IPS DF 6.9 (cell line): Measurements from ENCODE around the gene ZNF341.

ENCODE experiments used
- DNase-seq: peaks from one replicate; pipeline ENCODE4 v3.0.0-alpha.2; 2013; ENCODE audit warnings: low read depth, low spot score
- H3K27ac ChIP-seq: one replicate; pipeline ENCODE4 v1.5.1; 2013; ENCODE audit warnings: low read length, control low read depth
- H3K27me3 ChIP-seq: 2 replicates; pipeline ENCODE4 v1.6.1; 2013; ENCODE audit warnings: mild to moderate bottlenecking, low read length; ENCODE audit not compliant: control insufficient read depth, insufficient read depth
- H3K36me3 ChIP-seq: 2 replicates; pipeline ENCODE4 v1.6.1; 2013; ENCODE audit warnings: low read length; ENCODE audit not compliant: control insufficient read depth, insufficient read depth
- H3K4me1 ChIP-seq: 2 replicates; pipeline ENCODE4 v1.6.1; 2013; ENCODE audit warnings: low read length; ENCODE audit not compliant: control insufficient read depth, insufficient read depth
- H3K4me3 ChIP-seq: 2 replicates; pipeline ENCODE4 v1.5.1; 2013; ENCODE audit warnings: mild to moderate bottlenecking, low read length
- H3K9me3 ChIP-seq: 2 replicates; pipeline ENCODE4 v1.6.1; 2013; ENCODE audit warnings: low read length, inconsistent platforms; ENCODE audit not compliant: control insufficient read depth, insufficient read depth
- WGBS: extraction: QIAGEN DNeasy Blood & Tissue Kit; methylation state at CpG from one replicate; pipeline ENCODE4 v1.1.7; 2013; ENCODE audit warnings: mixed read lengths, missing lambda C conversion rate; ENCODE audit not compliant: insufficient read length, insufficient coverage; 5-methylcytosine and 5-hydroxymethylcytosine counted together

Gene ZNF341

GRCh38 chr20:33719277-33719988 is 12.4 kb upstream of the ZNF341 start:
- H3K4me3 ChIP-seq, result peak overlapping the region; percentile 47; the same call in 1 of the 2 replicates
- no peaks in the 10 kb centered on the region for H3K36me3 ChIP-seq
- no peak overlapping the region for H3K27ac ChIP-seq
- WGBS, result no CpG with 5 or more reads among the region's 13 CpGs
- DNase-seq, result no peak
- no peaks in the 10 kb centered on the region for H3K9me3 ChIP-seq
- H3K4me1 ChIP-seq, result peaks cover 2% of the 10 kb centered on the region; the same call in 1 of the 2 replicates
- no peaks in the 10 kb centered on the region for H3K27me3 ChIP-seq

- Histone ChIP-seq H3K9me3 (no peaks in the 10 kb centered on the region), H3K4me1 (peaks cover 2% of the 10 kb centered on the region; the same call in 1 of the 2 replicates), H3K4me3 (peak within 1 kb of the TSS; percentile 47), H3K27ac (no peak within 1 kb of the TSS), H3K36me3 (no peaks in the 10 kb centered on the region), H3K27me3 (no peaks in the 10 kb centered on the region)
- WGBS, result no CpG with 5 or more reads among the region's 46 CpGs
- peak; percentile 96 for DNase-seq
Measured at GRCh38 chr20:33719989-33720709, 11.6 kb upstream of the ZNF341 start, which contains the start of gene PXMP4. Gene PXMP4, minus strand, starts transcription at chr20:33720310. Its CDS starts 103 bp downstream, at chr20:33720207.

- H3K9me3 ChIP-seq, result no peaks in the 10 kb centered on the region
- no peak overlapping the region for H3K27ac ChIP-seq
- no peak overlapping the region for H3K4me3 ChIP-seq
- no peak for DNase-seq
- H3K4me1 ChIP-seq, result peaks cover 2% of the 10 kb centered on the region; the same call in 1 of the 2 replicates
- WGBS, result no CpG with 5 or more reads among the region's 11 CpGs
- H3K27me3 ChIP-seq, result no peaks in the 10 kb centered on the region
- no peaks in the 10 kb centered on the region for H3K36me3 ChIP-seq
Measured at GRCh38 chr20:33721391-33722140, 10.2 kb upstream of the ZNF341 start.

- Histone ChIP-seq H3K4me1 (no peaks in the 10 kb centered on the region), H3K36me3 (no peaks in the 10 kb centered on the region), H3K27ac (no peak overlapping the region), H3K9me3 (no peaks in the 10 kb centered on the region), H3K27me3 (no peaks in the 10 kb centered on the region), H3K4me3 (no peak overlapping the region)
- WGBS, result no CpG with 5 or more reads among the region's 14 CpGs
- DNase-seq, result no peak
Measured at GRCh38 chr20:33724439-33725094, 7.2 kb upstream of the ZNF341 start.

DNA sequence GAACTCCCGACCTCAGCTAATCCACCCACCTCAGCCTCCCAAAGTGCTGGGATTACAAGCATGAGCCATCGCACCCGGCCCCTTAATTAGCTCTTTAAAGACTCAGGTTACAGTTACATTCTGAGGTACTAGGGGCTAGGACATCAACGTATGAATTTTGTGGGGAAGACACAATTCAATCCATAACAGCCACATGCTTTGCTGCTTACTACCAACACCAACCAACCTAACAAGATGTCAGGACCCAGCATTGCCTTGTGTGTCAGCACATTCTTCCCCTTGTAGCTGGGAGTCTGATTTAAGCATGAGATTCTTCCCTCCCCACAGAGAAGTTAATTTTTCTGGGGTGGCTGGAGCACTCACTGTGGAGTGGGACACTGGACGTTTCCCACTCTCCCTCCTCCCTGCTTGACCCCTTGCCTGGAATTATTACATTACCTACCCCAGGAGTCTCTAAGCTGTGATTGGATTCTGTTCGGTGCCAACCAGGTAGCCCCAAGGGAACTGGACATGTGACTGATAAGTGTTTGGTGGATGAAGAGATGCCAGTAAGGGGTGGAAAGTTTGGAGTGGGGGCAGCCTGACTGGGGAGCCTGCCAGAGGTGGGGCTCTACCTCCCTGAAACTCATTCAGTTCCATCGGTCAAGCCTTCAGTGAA is 6.1 kb upstream of the ZNF341 start:
- H3K27ac ChIP-seq, result no peak overlapping the region
- H3K4me3 ChIP-seq, result no peak overlapping the region
- H3K27me3 ChIP-seq, result no peaks in the 10 kb centered on the region
- no peaks in the 10 kb centered on the region for H3K4me1 ChIP-seq
- DNase-seq, result no peak
- H3K9me3 ChIP-seq, result no peaks in the 10 kb centered on the region
- WGBS, result no CpG with 5 or more reads among the region's 7 CpGs
- no peaks in the 10 kb centered on the region for H3K36me3 ChIP-seq

DNA sequence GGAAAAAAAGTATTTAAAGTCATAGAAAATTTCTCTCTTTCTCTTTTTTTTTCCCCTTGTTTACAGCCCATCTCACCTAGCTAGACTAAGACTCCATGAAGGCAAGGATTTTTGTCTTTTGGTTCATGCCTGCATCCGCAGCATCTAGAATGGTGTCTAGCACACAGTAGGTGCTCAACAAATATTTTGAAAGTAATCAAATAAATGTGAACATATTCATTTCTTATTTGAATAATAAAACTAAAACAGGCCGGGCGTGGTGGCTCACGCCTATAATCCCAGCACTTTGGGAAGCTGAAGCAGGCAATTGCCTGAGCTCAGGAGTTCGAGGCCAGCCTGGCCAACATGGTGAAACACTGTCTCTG is 4.7 kb upstream of the ZNF341 start:
- no peaks in the 10 kb centered on the region for H3K4me1 ChIP-seq
- H3K36me3 ChIP-seq, result no peaks in the 10 kb centered on the region
- DNase-seq, result no peak
- H3K9me3 ChIP-seq, result no peaks in the 10 kb centered on the region
- no peaks in the 10 kb centered on the region for H3K27me3 ChIP-seq
- H3K27ac ChIP-seq, result no peak overlapping the region
- no CpG with 5 or more reads among the region's 5 CpGs for WGBS
- no peak overlapping the region for H3K4me3 ChIP-seq

DNA sequence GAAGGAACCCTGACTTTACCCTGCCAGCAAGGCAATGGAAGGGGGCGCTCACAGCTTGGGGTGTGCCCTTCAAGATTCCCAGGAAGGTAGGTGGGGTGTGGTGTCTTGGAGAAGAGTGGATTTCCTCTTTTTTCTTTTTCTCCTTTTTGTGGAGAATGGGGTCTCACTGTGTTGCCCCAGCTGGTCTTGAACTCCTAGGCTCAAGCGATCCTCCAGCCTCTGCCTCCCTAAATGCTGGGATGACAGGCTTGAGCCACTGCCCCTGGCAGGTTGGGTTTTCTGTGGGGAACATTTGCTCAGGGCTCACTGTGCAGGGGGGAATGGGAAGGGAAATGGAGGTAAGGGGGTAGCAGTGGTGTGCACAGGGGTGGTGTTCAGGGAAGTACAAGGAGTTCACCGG is 4.0 kb upstream of the ZNF341 start:
- WGBS, result no CpG with 5 or more reads among the region's 3 CpGs
- no peak overlapping the region for H3K4me3 ChIP-seq

GRCh38 chr20:33728463-33728862 is 3.3 kb upstream of the ZNF341 start:
- Histone ChIP-seq H3K4me1 (no peaks in the 10 kb centered on the region), H3K4me3 (no peak overlapping the region), H3K27me3 (no peaks in the 10 kb centered on the region), H3K9me3 (no peaks in the 10 kb centered on the region), H3K27ac (no peak overlapping the region), H3K36me3 (no peaks in the 10 kb centered on the region)
- DNase-seq, result no peak
- WGBS, result no CpG with 5 or more reads among the region's 2 CpGs

More for the DNA sequence above, 4.0 kb upstream of the ZNF341 start:
- DNase-seq, result no peak
- Histone ChIP-seq H3K9me3 (no peaks in the 10 kb centered on the region), H3K27ac (no peak overlapping the region), H3K4me1 (no peaks in the 10 kb centered on the region), H3K36me3 (no peaks in the 10 kb centered on the region), H3K27me3 (no peaks in the 10 kb centered on the region)

DNA sequence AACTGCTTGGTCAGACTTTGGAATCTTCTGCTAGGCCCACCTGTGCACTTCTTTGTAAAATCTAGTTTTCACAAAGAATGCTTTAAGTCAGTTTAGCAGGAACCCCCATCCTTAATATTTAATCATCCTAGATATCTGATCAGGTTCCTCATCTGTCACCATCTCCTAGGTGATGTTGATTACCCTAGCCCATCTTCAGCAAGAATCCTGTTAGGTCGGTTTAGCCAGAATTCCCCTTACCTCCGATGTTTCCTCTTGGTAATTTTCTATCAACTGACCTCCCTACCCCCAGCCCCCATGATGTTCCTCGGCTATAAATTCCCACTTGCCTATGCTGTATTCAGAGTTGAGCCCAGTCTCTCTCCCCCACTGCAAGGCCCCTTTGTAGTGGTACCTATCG is 2.7 kb upstream of the ZNF341 start:
- no peak overlapping the region for H3K4me3 ChIP-seq
- no peak overlapping the region for H3K27ac ChIP-seq
- no peaks in the 10 kb centered on the region for H3K9me3 ChIP-seq
- DNase-seq, result no peak
- H3K27me3 ChIP-seq, result no peaks in the 10 kb centered on the region
- H3K4me1 ChIP-seq, result no peaks in the 10 kb centered on the region
- H3K36me3 ChIP-seq, result no peaks in the 10 kb centered on the region
- WGBS, result no CpG with 5 or more reads among the region's 4 CpGs
